Suprapubic skin (tissue), 4 donors: ENCODE data around the gene ARHGAP31.

Source experiments
- POLR2A ChIP-seq, 2 donors: fragments of 450-650 bp; IDR thresholded peaks; one replicate each; pipeline ENCODE4 v1.6.1; 2017; ENCODE audit warnings: antibody characterized with exemption in 2 of 2, mild to moderate bottlenecking in 2 of 2, moderate library complexity in 2 of 2
- POLR2AphosphoS5 ChIP-seq, 3 donors: sonication (generic); formaldehyde crosslinking; IDR thresholded peaks; one replicate each; pipeline ENCODE4 v1.6.1; 2017; ENCODE audit warnings: antibody characterized with exemption in 3 of 3
- TF ChIP-seq, protein P1 (sequence below), 2 donors: fragments of 200-600 bp in 1 of 2; fragments of 450-650 bp in 1 of 2; sonication (generic) in 1 of 2; IDR thresholded peaks; one replicate each; pipeline ENCODE4 v1.5.1; 2016 to 2019; ENCODE audit warnings: antibody characterized with exemption in 2 of 2, mild to moderate bottlenecking in 1 of 2, moderate library complexity in 1 of 2

- TF ChIP-seq, protein P1, sequence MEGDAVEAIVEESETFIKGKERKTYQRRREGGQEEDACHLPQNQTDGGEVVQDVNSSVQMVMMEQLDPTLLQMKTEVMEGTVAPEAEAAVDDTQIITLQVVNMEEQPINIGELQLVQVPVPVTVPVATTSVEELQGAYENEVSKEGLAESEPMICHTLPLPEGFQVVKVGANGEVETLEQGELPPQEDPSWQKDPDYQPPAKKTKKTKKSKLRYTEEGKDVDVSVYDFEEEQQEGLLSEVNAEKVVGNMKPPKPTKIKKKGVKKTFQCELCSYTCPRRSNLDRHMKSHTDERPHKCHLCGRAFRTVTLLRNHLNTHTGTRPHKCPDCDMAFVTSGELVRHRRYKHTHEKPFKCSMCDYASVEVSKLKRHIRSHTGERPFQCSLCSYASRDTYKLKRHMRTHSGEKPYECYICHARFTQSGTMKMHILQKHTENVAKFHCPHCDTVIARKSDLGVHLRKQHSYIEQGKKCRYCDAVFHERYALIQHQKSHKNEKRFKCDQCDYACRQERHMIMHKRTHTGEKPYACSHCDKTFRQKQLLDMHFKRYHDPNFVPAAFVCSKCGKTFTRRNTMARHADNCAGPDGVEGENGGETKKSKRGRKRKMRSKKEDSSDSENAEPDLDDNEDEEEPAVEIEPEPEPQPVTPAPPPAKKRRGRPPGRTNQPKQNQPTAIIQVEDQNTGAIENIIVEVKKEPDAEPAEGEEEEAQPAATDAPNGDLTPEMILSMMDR (IDR thresholded peaks at IDR 0.05) = no peak
- no peak for TF ChIP-seq POLR2AphosphoS5 (IDR thresholded peaks at IDR 0.05)
- TF ChIP-seq POLR2A (IDR thresholded peaks at IDR 0.05) = no peak
Observed at GRCh38 chr3:119367000-119367399, 72.8 kb downstream of the ARHGAP31 start.
